Measurements from ENCODE around the gene TSN.

TSN gene

GRCh38 chr2:121716126-121716525 is 39.3 kb upstream of the TSN start:
- no peak for TF ChIP-seq CTCF (conservative IDR thresholded peaks at IDR 0.05)
- no peak for TF ChIP-seq ZFX (IDR thresholded peaks at IDR 0.05)
- H3K27ac ChIP-seq: no peak overlapping the region

- H3K27ac ChIP-seq: no peak overlapping the region
- TF ChIP-seq ZFX (IDR thresholded peaks at IDR 0.05): no peak
- TF ChIP-seq CTCF (conservative IDR thresholded peaks at IDR 0.05): no peak
Measured at GRCh38 chr2:121717529-121717928, 37.9 kb upstream of the TSN start.

- no peak overlapping the region for H3K27ac ChIP-seq
- TF ChIP-seq ZFX (IDR thresholded peaks at IDR 0.05) (no peak), CTCF (conservative IDR thresholded peaks at IDR 0.05) (no peak)
Measured at GRCh38 chr2:121721926-121722325, 33.5 kb upstream of the TSN start.

GRCh38 chr2:121722479-121722878 is 33.0 kb upstream of the TSN start:
- H3K27ac ChIP-seq: no peak overlapping the region

GRCh38 chr2:121723316-121723715 is 32.1 kb upstream of the TSN start:
- H3K27ac ChIP-seq: no peak overlapping the region
- TF ChIP-seq CTCF (conservative IDR thresholded peaks at IDR 0.05): no peak
- no peak for TF ChIP-seq ZFX (IDR thresholded peaks at IDR 0.05)

More at GRCh38 chr2:121722479-121722878, 33.0 kb upstream of the TSN start:
- TF ChIP-seq ZFX (IDR thresholded peaks at IDR 0.05) (no peak), CTCF (conservative IDR thresholded peaks at IDR 0.05) (no peak)

- TF ChIP-seq CTCF (conservative IDR thresholded peaks at IDR 0.05): no peak
- no peak for TF ChIP-seq ZFX (IDR thresholded peaks at IDR 0.05)
- H3K27ac ChIP-seq: no peak overlapping the region
Measured at GRCh38 chr2:121727332-121727731, 28.1 kb upstream of the TSN start.

GRCh38 chr2:121727950-121728349 is 27.5 kb upstream of the TSN start:
- no peak for TF ChIP-seq CTCF (conservative IDR thresholded peaks at IDR 0.05)
- no peak for TF ChIP-seq ZFX (IDR thresholded peaks at IDR 0.05)
- H3K27ac ChIP-seq: no peak overlapping the region
